HEK293 (cell line): Measurements from ENCODE around the gene LRBA.
A peak's percentile ranks its signal among the peaks of the same experiment; 100 is the strongest.

Source experiments
- CTCF ChIA-PET: fragments of 350-600 bp; formaldehyde crosslinking; extraction: SDS; loops from one replicate; lab custom pipeline; 2021; ENCODE audit warnings: antibody characterized with exemption; lab: Yijun Ruan, JAX
- POLR2A ChIA-PET: fragments of 300-600 bp; formaldehyde crosslinking; extraction: SDS; loops from one replicate; lab custom pipeline; 2020; ENCODE audit warnings: antibody characterized with exemption, inconsistent platforms; lab: Yijun Ruan, JAX
- H3K27ac ChIP-seq: fragments of 200-500 bp; sonication (Bioruptor generic); 2 replicates; pipeline ENCODE4 v1.5.1; 2014; ENCODE audit warnings: low read depth, low read length, control low read depth, inconsistent platforms; ENCODE audit errors: extremely low read depth
- H3K36me3 ChIP-seq, 2 experiments: fragments of 200-500 bp in 1 of 2; sonication (Bioruptor generic) in 1 of 2; 1 replicate in 1 of 2; 2 replicates in 1 of 2; pipeline ENCODE4 v1.5.1; 2014 to 2017; ENCODE audit warnings: inconsistent platforms in 2 of 2, low read length in 2 of 2; ENCODE audit not compliant: control insufficient read depth in 2 of 2, insufficient read depth in 1 of 2
- H3K4me1 ChIP-seq: fragments of 200-500 bp; sonication (Bioruptor generic); 2 replicates; pipeline ENCODE4 v1.5.1; 2014; ENCODE audit warnings: mild to moderate bottlenecking, low read length, inconsistent platforms; ENCODE audit not compliant: control insufficient read depth, insufficient read depth
- H3K4me3 ChIP-seq: 2 replicates; pipeline ENCODE4 v1.5.1; 2011; ENCODE audit warnings: low read depth, mild to moderate bottlenecking, control low read depth, low read length, moderate library complexity
- H3K9me3 ChIP-seq: fragments of 200-500 bp; sonication (Bioruptor generic); 2 replicates; pipeline ENCODE4 v1.5.1; 2014; ENCODE audit warnings: low read depth, low read length, inconsistent platforms; ENCODE audit not compliant: control insufficient read depth, insufficient read depth
- IKZF3 ChIP-seq: fragments of 450-650 bp; IDR thresholded peaks from 2 replicates; pipeline ENCODE4 v1.5.0; 2018; ENCODE audit warnings: missing biosample characterization, mild to moderate bottlenecking, missing genetic modification characterization, moderate library complexity
- OVOL3 ChIP-seq: fragments of 450-650 bp; formaldehyde crosslinking; IDR thresholded peaks from 2 replicates; pipeline ENCODE4 v1.5.1; 2016; ENCODE audit warnings: missing biosample characterization, missing genetic modification characterization
- REPIN1 ChIP-seq: fragments of 450-650 bp; formaldehyde crosslinking; IDR thresholded peaks from 2 replicates; pipeline ENCODE4 v1.5.1; 2017; ENCODE audit warnings: missing biosample characterization, missing genetic modification characterization, low read depth
- SALL2 ChIP-seq: fragments of 450-650 bp; formaldehyde crosslinking; IDR thresholded peaks from 2 replicates; pipeline ENCODE4 v1.5.0; 2017; ENCODE audit warnings: missing biosample characterization, mild to moderate bottlenecking, missing genetic modification characterization, borderline replicate concordance
- SETDB1 ChIP-seq: IDR thresholded peaks from one replicate; pipeline ENCODE4 v1.6.1; 2017; ENCODE audit warnings: mild to moderate bottlenecking, low read length, moderate library complexity, mixed read lengths; ENCODE audit not compliant: insufficient read length
- SP7 ChIP-seq: fragments of 450-650 bp; formaldehyde crosslinking; IDR thresholded peaks from 2 replicates; pipeline ENCODE4 v1.5.1; 2016; ENCODE audit warnings: missing biosample characterization, missing genetic modification characterization
- ZBTB1 ChIP-seq: fragments of 450-650 bp; formaldehyde crosslinking; IDR thresholded peaks from 2 replicates; pipeline ENCODE4 v1.5.1; 2016; ENCODE audit warnings: missing biosample characterization, missing genetic modification characterization
- ZBTB7A ChIP-seq: fragments of 450-650 bp; formaldehyde crosslinking; IDR thresholded peaks from 2 replicates; pipeline ENCODE4 v1.5.1; 2016; ENCODE audit warnings: low read depth, missing biosample characterization, missing genetic modification characterization
- ZEB2 ChIP-seq: fragments of 450-650 bp; formaldehyde crosslinking; IDR thresholded peaks from 2 replicates; pipeline ENCODE4 v1.5.1; 2016; ENCODE audit warnings: missing biosample characterization, missing genetic modification characterization
- ZIC2 ChIP-seq: fragments of 450-650 bp; formaldehyde crosslinking; IDR thresholded peaks from 2 replicates; pipeline ENCODE4 v1.5.1; 2016; ENCODE audit warnings: missing biosample characterization, missing genetic modification characterization
- ZNF138 ChIP-seq: fragments of 450-650 bp; formaldehyde crosslinking; IDR thresholded peaks from 2 replicates; pipeline ENCODE4 v1.5.1; 2016; ENCODE audit warnings: missing biosample characterization, missing genetic modification characterization, borderline replicate concordance
- ZNF169 ChIP-seq: fragments of 450-650 bp; formaldehyde crosslinking; IDR thresholded peaks from 2 replicates; pipeline ENCODE4 v1.5.1; 2016; ENCODE audit warnings: missing biosample characterization, missing genetic modification characterization
- ZNF211 ChIP-seq: fragments of 450-650 bp; formaldehyde crosslinking; IDR thresholded peaks from 2 replicates; pipeline ENCODE4 v1.5.1; 2016; ENCODE audit warnings: low read depth, missing biosample characterization, missing genetic modification characterization
- ZNF292 ChIP-seq: fragments of 450-650 bp; formaldehyde crosslinking; IDR thresholded peaks from 2 replicates; pipeline ENCODE4 v1.5.1; 2016; ENCODE audit warnings: low read depth, missing biosample characterization, missing genetic modification characterization, borderline replicate concordance
- ZNF366 ChIP-seq: fragments of 450-650 bp; formaldehyde crosslinking; conservative IDR thresholded peaks from 2 replicates; pipeline ENCODE4 v1.5.1; 2016; ENCODE audit warnings: missing biosample characterization, missing genetic modification characterization
- ZNF37A ChIP-seq: fragments of 450-650 bp; IDR thresholded peaks from 2 replicates; pipeline ENCODE4 v1.5.1; 2018; ENCODE audit warnings: missing biosample characterization, missing genetic modification characterization
- ZNF391 ChIP-seq: fragments of 450-650 bp; formaldehyde crosslinking; IDR thresholded peaks from 2 replicates; pipeline ENCODE4 v1.5.1; 2016; ENCODE audit warnings: low read depth, missing biosample characterization, missing genetic modification characterization, borderline replicate concordance
- ZNF473 ChIP-seq: fragments of 450-650 bp; formaldehyde crosslinking; IDR thresholded peaks from 2 replicates; pipeline ENCODE4 v1.5.1; 2017; ENCODE audit warnings: missing biosample characterization, missing genetic modification characterization
- ZNF48 ChIP-seq: fragments of 450-650 bp; formaldehyde crosslinking; IDR thresholded peaks from 2 replicates; pipeline ENCODE4 v1.5.1; 2016; ENCODE audit warnings: missing biosample characterization, missing genetic modification characterization
- ZNF510 ChIP-seq: fragments of 450-650 bp; formaldehyde crosslinking; IDR thresholded peaks from 2 replicates; pipeline ENCODE4 v1.5.1; 2018; ENCODE audit warnings: mild to moderate bottlenecking, missing genetic modification characterization, missing biosample characterization; ENCODE audit not compliant: insufficient replicate concordance
- ZNF544 ChIP-seq: fragments of 450-650 bp; formaldehyde crosslinking; IDR thresholded peaks from 2 replicates; pipeline ENCODE4 v1.5.0; 2017; ENCODE audit warnings: missing biosample characterization, missing genetic modification characterization
- ZNF660 ChIP-seq: fragments of 450-650 bp; IDR thresholded peaks from 2 replicates; pipeline ENCODE4 v1.5.1; 2018; ENCODE audit warnings: missing biosample characterization, mild to moderate bottlenecking, missing genetic modification characterization
- ZNF670 ChIP-seq: fragments of 450-650 bp; formaldehyde crosslinking; IDR thresholded peaks from 2 replicates; pipeline ENCODE4 v1.5.1; 2016; ENCODE audit warnings: missing biosample characterization, missing genetic modification characterization, low read depth
- ZNF677 ChIP-seq: fragments of 450-650 bp; IDR thresholded peaks from 2 replicates; pipeline ENCODE4 v1.5.0; 2018; ENCODE audit warnings: missing biosample characterization, mild to moderate bottlenecking, missing genetic modification characterization, moderate library complexity
- ZNF776 ChIP-seq: fragments of 450-650 bp; formaldehyde crosslinking; IDR thresholded peaks from 2 replicates; pipeline ENCODE4 v1.5.0; 2017; ENCODE audit warnings: missing biosample characterization, missing genetic modification characterization, borderline replicate concordance
- ZNF792 ChIP-seq: fragments of 450-650 bp; formaldehyde crosslinking; IDR thresholded peaks from 2 replicates; pipeline ENCODE4 v1.5.1; 2016; ENCODE audit warnings: missing biosample characterization, missing genetic modification characterization
- TF ChIP-seq, protein P1 (sequence below): fragments of 450-650 bp; formaldehyde crosslinking; IDR thresholded peaks from 2 replicates; pipeline ENCODE4 v1.5.1; 2016; ENCODE audit warnings: missing biosample characterization, missing genetic modification characterization, low read depth
- TF ChIP-seq, protein P2 (sequence below): fragments of 450-650 bp; formaldehyde crosslinking; IDR thresholded peaks from 2 replicates; pipeline ENCODE4 v1.5.1; 2017; ENCODE audit warnings: missing biosample characterization, missing genetic modification characterization
- TF ChIP-seq, protein P3 (sequence below): fragments of 450-650 bp; formaldehyde crosslinking; IDR thresholded peaks from 2 replicates; pipeline ENCODE4 v1.5.1; 2016; ENCODE audit warnings: missing biosample characterization, missing genetic modification characterization

The LRBA gene

DNA sequence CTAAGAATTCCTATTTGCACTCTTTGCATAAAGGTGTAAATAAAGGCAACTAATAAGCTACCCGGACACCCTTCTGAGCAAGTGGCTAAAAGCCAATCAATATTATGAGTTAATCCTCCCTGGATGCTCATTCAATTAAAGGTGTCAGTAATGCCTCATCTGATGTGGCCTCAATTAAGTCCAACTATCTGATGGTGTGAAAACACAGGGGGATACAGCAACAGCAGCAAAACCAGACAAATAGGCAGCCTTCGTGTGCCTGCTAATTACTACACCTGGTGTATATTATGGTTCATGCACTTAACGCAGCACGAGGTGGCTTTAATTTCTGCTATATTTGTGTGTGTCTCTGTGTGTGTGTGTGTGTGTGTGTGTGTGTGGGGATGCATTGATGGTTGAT is 692.4 kb downstream of the LRBA start:
- TF ChIP-seq SP7 (tag by site-specific recombination) (no peak), SALL2 (tag by site-specific recombination) (no peak), ZNF544 (tag by site-specific recombination) (no peak), ZNF211 (tag by site-specific recombination) (no peak), ZNF138 (tag by site-specific recombination) (no peak), ZNF670 (no peak), SETDB1 (no peak), ZNF677 (no peak), ZNF510 (tag by site-specific recombination) (no peak), ZBTB1 (no peak), IKZF3 (tag by site-specific recombination) (no peak), OVOL3 (tag by site-specific recombination) (no peak)
- TF ChIP-seq, protein P1, sequence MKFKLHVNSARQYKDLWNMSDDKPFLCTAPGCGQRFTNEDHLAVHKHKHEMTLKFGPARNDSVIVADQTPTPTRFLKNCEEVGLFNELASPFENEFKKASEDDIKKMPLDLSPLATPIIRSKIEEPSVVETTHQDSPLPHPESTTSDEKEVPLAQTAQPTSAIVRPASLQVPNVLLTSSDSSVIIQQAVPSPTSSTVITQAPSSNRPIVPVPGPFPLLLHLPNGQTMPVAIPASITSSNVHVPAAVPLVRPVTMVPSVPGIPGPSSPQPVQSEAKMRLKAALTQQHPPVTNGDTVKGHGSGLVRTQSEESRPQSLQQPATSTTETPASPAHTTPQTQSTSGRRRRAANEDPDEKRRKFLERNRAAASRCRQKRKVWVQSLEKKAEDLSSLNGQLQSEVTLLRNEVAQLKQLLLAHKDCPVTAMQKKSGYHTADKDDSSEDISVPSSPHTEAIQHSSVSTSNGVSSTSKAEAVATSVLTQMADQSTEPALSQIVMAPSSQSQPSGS: no peak
- H3K9me3 ChIP-seq: no peaks in the 10 kb centered on the region
- CTCF ChIA-PET: no interaction called here
- H3K4me3 ChIP-seq: no peak overlapping the region
- H3K36me3 ChIP-seq: no peaks in the 10 kb centered on the region
- POLR2A ChIA-PET: no interaction called here
- H3K27ac ChIP-seq: no peak overlapping the region
- H3K4me1 ChIP-seq: no peaks in the 10 kb centered on the region

DNA sequence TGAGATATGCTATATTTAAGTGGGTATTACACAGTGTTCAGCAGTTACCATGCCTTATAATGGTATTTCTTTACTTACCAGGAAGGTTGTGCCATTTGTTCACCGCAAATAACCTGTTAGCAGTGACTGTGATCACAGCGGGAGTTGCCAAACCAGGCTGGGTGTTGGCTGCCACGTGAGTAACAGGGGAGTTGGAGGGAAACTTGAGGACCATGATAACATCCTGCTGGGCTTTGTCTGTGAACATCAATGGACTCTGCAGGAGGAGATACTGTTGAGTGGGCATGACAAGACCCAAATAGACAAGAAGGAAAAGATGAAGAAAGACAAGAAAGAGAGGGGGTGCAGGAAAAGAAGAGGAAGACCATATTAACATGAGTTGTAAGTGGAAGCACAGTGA is 694.0 kb downstream of the LRBA start:
- ChIA-PET POLR2A (no interaction called here), CTCF (no interaction called here)
- Histone ChIP-seq H3K27ac (no peak overlapping the region), H3K4me1 (no peaks in the 10 kb centered on the region), H3K4me3 (no peak overlapping the region), H3K9me3 (no peaks in the 10 kb centered on the region), H3K36me3 (no peaks in the 10 kb centered on the region)
- no peak for TF ChIP-seq ZNF776 (tag by site-specific recombination)
- TF ChIP-seq ZIC2: peak; percentile 45
- no peak for TF ChIP-seq ZNF37A (tag by site-specific recombination)

DNA sequence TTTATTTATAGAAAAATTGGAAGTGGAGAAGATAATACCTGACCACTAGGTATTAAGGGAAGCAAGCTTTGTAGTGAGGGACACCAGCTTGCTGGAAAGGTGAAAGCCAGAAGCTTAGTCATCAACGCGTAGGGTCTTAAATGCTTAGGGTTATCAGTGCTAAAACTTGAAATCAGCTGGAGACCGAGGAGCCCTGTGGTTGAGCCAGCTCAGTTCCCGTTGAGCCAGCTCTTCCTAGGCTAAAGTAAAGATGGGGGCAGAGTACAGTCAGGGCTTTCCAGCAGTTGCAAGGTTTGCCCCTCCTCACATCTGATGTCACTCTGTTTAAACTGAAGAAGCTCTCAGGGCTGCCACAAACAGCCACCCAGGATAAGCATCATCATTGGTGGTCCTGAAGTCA is 696.1 kb downstream of the LRBA start:
- H3K4me3 ChIP-seq: no peak overlapping the region
- no peak overlapping the region for H3K27ac ChIP-seq
- no peaks in the 10 kb centered on the region for H3K9me3 ChIP-seq
- no peak for TF ChIP-seq ZEB2
- no peak for TF ChIP-seq ZNF660
- TF ChIP-seq ZIC2: peak; percentile 45
- no peak for TF ChIP-seq ZNF169 (tag by site-specific recombination)
- TF ChIP-seq ZNF48 (tag by site-specific recombination): no peak
- no peak for TF ChIP-seq ZNF366 (tag by site-specific recombination)
- no peak for TF ChIP-seq ZNF792 (tag by site-specific recombination)
- TF ChIP-seq, all 188 proteins: peak for 1
- no peaks in the 10 kb centered on the region for H3K36me3 ChIP-seq
- H3K4me1 ChIP-seq: no peaks in the 10 kb centered on the region
- ChIA-PET POLR2A (no interaction called here), CTCF (no interaction called here)

DNA sequence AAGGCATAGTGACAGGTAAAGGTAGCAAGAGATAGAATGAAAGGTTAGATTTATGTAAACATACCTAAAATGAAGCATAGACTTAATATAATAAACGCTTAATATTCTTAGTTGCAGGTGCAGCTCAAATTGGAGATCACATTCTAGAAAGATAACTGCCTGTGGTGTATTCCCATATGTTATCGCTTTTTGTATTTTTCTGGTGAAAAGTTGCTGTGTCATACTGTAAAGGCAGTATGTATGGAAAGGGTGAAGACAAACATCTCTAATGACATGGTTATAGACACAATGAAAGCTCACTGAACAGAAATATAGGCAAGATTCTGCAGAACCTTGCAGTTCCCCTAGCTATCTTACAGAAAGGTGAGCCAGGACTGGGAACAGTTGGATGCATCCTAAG is 696.6 kb downstream of the LRBA start:
- POLR2A ChIA-PET: no interaction called here
- CTCF ChIA-PET: no interaction called here
- no peak for TF ChIP-seq ZNF292
- no peak for TF ChIP-seq ZBTB1
- TF ChIP-seq ZNF391 (tag by site-specific recombination): no peak
- TF ChIP-seq REPIN1: no peak
- TF ChIP-seq ZBTB7A: no peak
- no peak for TF ChIP-seq ZNF473
- TF ChIP-seq, protein P2, sequence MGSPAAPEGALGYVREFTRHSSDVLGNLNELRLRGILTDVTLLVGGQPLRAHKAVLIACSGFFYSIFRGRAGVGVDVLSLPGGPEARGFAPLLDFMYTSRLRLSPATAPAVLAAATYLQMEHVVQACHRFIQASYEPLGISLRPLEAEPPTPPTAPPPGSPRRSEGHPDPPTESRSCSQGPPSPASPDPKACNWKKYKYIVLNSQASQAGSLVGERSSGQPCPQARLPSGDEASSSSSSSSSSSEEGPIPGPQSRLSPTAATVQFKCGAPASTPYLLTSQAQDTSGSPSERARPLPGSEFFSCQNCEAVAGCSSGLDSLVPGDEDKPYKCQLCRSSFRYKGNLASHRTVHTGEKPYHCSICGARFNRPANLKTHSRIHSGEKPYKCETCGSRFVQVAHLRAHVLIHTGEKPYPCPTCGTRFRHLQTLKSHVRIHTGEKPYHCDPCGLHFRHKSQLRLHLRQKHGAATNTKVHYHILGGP (tag by site-specific recombination): no peak
- TF ChIP-seq, protein P3, sequence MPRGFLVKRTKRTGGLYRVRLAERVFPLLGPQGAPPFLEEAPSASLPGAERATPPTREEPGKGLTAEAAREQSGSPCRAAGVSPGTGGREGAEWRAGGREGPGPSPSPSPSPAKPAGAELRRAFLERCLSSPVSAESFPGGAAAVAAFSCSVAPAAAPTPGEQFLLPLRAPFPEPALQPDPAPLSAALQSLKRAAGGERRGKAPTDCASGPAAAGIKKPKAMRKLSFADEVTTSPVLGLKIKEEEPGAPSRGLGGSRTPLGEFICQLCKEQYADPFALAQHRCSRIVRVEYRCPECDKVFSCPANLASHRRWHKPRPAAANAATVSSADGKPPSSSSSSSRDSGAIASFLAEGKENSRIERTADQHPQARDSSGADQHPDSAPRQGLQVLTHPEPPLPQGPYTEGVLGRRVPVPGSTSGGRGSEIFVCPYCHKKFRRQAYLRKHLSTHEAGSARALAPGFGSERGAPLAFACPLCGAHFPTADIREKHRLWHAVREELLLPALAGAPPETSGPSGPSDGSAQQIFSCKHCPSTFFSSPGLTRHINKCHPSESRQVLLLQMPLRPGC: no peak
- H3K4me1 ChIP-seq: no peaks in the 10 kb centered on the region
- H3K27ac ChIP-seq: no peak overlapping the region
- H3K9me3 ChIP-seq: no peaks in the 10 kb centered on the region
- no peaks in the 10 kb centered on the region for H3K36me3 ChIP-seq
- H3K4me3 ChIP-seq: no peak overlapping the region
